PFSK-1 (cell line): ENCODE measurements around the gene AKIRIN2.

ENCODE experiments used
- FOXP2 ChIP-seq: optimal IDR thresholded peaks from 2 replicates; pipeline ENCODE3; 2011; ENCODE audit warnings: borderline replicate concordance, control low read depth, inconsistent platforms; ENCODE audit not compliant: insufficient read depth; ENCODE audit errors: extremely low read length, extremely low read depth
- POLR2AphosphoS5 ChIP-seq: IDR thresholded peaks from 2 replicates; pipeline ENCODE4 v1.6.1; 2012; ENCODE audit warnings: low read depth, mild to moderate bottlenecking, control low read depth, low read length, moderate library complexity
- SIN3A ChIP-seq: IDR thresholded peaks from 2 replicates; pipeline ENCODE4 v1.6.1; 2012; ENCODE audit warnings: mild to moderate bottlenecking, low read length, moderate library complexity, borderline replicate concordance; ENCODE audit not compliant: insufficient read depth
- TAF1 ChIP-seq: IDR thresholded peaks from 2 replicates; pipeline ENCODE4 v1.6.1; 2012; ENCODE audit warnings: low read length, control low read depth, borderline replicate concordance; ENCODE audit not compliant: insufficient read depth
- TF ChIP-seq, protein P1 (sequence below), 2 experiments: IDR thresholded peaks; 2 replicates each; pipeline versions ENCODE4 v1.6.1 to v1.8.0; 2011 to 2012; ENCODE audit warnings: low read depth in 2 of 2, low read length in 2 of 2, control low read depth in 1 of 2, inconsistent platforms in 1 of 2, mild to moderate bottlenecking in 1 of 2, moderate library complexity in 1 of 2; ENCODE audit not compliant: insufficient read depth in 1 of 2

GRCh38 chr6:87664921-87665485, 37.0 kb downstream of the AKIRIN2 start:
- TF ChIP-seq POLR2AphosphoS5 (no peak), SIN3A (no peak), TAF1 (no peak), FOXP2 (no peak)
- TF ChIP-seq, protein P1, sequence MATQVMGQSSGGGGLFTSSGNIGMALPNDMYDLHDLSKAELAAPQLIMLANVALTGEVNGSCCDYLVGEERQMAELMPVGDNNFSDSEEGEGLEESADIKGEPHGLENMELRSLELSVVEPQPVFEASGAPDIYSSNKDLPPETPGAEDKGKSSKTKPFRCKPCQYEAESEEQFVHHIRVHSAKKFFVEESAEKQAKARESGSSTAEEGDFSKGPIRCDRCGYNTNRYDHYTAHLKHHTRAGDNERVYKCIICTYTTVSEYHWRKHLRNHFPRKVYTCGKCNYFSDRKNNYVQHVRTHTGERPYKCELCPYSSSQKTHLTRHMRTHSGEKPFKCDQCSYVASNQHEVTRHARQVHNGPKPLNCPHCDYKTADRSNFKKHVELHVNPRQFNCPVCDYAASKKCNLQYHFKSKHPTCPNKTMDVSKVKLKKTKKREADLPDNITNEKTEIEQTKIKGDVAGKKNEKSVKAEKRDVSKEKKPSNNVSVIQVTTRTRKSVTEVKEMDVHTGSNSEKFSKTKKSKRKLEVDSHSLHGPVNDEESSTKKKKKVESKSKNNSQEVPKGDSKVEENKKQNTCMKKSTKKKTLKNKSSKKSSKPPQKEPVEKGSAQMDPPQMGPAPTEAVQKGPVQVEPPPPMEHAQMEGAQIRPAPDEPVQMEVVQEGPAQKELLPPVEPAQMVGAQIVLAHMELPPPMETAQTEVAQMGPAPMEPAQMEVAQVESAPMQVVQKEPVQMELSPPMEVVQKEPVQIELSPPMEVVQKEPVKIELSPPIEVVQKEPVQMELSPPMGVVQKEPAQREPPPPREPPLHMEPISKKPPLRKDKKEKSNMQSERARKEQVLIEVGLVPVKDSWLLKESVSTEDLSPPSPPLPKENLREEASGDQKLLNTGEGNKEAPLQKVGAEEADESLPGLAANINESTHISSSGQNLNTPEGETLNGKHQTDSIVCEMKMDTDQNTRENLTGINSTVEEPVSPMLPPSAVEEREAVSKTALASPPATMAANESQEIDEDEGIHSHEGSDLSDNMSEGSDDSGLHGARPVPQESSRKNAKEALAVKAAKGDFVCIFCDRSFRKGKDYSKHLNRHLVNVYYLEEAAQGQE (IDR thresholded peaks at IDR 0.05; ENCODE audit: insufficient read depth in 1 of 2, low read depth in 2 of 2, low read length in 2 of 2) = no peak
